ENCODE data around the gene HMGCLL1.

Gene HMGCLL1

DNA sequence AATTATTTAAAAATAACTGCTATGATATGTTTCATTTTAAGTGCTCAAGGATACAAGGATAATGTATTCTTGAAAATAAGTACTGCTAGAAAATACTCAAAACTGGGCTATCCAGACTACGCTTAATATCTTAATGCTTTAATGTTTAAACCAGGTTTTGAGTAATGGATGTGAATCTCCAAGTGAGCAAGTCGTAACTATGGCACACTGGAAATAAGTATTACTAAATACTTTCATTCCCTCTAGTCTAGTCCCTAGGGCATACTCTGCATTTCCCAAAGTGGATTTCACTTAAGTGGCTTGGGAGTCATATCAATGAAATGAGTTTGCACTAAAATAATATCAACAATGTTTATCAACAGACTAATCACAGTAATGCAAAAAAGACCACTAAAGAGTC is 48.1 kb downstream of the HMGCLL1 start:
- DNase-seq = no peak

DNA sequence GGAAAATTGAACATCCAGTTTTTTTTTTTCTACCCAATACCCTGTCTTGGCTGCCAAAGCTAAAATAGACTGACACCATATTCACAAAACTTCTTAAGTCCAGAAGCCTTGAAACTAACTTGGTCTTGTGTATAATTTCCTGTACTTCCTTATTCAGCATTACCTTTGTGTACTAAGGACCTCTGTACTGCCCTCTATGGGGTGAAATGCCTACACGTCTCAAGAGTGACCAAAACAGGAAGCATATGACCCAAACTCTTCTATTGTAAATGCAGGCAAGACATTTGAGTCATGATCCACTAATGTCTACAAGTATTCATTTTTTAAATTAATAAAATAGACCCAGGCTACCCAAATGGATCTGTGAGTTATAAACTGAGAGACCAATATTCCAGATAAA is 50.4 kb downstream of the HMGCLL1 start:
- DNase-seq = no peak

DNA sequence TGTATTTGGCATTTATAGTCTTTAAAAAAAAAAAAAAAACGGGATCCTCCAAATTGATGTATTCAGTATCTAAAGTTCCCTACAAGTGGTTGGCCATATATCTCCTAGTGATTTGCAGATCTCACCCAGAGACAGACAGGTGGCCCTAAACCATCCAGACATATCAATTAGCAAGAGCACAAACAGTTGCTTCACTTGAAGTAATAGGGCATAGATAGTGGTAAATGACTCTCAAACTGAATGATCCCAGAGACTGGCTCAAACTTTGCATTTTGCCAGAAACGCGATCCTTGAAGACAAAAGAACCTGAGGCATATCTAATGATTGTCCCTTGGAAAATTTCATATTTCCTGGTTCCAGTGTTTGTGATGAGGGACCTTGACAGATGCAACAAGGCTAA is 54.6 kb downstream of the HMGCLL1 start:
- DNase-seq = no peak

DNA sequence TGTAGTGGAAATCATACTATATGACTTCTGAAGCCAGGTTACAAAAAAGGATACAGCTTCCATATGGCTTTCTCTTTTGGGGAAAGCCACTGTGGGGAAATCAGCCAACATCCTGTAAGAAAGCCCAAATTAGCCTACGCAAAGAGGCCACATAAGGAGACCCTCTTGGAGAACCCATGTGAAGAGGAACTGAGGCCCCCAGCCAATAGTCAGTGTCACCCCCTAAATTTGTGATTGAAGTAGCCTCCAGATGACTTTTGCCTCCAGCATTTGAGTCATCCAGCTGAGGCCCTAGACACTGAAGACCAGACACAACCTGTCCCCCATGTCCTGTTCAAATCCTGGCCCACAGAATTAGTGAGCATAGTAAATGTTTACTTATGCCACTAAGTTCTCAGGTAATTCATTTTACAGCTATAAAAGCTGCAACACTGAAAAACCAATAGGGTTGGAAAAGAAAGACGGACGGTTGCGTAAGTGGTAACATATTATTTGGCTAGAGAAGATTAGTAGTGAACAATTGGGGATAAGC is 60.4 kb downstream of the HMGCLL1 start:
- DNase-seq = no peak

DNA sequence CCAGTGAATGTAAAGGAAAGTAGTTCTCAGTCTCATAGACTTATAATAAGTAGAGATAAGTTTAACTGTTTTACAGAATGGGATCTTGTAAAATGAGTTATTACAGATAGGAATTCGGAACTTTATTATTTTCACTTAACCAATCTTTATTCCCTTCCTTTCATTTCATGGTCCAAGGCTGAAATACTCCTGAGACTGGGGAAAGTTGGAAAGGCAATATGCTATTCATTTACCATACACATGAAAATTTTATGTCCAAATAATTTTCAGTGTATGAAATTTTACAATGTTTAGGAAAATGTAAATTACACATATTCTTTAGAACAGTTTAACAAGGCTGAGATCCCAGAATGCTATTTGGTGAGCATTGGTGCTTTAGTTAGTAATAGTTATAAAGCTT is 62.3 kb downstream of the HMGCLL1 start:
- no peak for DNase-seq

DNA sequence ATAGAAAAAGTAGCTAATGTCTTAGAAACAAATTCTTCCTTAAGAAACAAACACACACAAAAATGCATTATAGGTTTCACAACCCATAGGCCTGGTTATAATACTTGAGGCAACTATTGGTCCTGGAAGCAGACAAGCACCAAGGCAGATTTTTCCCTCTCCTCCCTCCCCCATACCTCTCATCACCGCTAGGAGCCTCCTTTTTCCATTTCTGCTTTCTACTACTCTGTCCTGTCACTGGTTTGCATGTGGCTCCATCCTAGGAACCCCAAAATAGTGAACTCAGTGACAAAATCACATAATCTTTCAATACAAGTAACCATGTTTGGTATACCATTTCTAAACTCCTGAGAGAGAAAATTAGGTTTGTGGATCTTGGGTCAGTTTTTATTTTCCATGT is 66.1 kb downstream of the HMGCLL1 start:
- DNase-seq = no peak

DNA sequence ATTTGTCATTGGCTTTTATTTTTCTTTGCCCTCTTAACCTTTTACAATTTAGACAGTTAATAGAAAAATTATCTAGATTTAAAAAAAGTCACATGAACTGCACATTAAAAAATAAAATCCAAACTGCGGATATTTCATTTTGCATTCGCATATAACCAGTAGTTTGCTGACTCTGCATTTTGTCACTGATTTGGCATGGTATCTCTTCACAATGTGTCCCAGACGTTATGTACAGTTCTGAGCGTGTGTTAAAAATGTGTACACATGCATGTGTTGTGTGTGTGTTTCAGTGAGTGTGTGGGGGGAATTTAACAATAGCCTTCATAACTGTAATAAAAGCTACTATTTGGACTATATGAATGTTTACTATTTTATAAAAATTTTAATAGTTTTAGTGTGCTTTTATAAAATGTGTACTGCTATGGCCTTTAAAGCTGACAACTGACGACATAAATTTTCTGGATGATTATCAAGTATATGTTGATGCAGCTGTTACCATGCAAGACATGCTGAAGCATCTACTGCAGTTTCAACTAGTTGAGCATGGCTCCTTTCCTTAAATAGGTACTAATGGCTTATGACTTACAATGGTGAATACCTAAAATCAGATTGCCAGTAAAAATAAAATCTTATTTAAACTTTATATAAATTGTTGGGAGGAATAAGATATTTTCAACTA is 67.7 kb downstream of the HMGCLL1 start:
- no peak for DNase-seq

DNA sequence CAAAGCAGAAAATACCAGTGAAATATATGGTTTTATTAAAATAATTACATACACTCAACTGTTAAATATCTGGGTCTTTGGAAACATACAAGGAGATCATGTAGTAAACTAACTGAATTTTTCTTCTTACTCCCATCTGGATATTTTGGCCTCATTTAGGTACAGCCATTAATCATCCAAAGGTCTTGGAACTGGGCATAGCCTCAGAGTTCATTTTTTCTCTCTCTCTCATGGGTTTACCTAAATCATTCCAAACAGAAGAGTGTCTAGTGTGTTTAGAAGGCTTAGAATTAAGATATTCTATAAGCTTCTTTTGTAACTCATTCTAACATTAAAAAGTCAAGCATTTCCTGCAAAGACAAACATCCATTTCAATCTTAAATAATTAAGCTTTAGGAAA is 79.4 kb downstream of the HMGCLL1 start:
- DNase-seq = no peak

DNA sequence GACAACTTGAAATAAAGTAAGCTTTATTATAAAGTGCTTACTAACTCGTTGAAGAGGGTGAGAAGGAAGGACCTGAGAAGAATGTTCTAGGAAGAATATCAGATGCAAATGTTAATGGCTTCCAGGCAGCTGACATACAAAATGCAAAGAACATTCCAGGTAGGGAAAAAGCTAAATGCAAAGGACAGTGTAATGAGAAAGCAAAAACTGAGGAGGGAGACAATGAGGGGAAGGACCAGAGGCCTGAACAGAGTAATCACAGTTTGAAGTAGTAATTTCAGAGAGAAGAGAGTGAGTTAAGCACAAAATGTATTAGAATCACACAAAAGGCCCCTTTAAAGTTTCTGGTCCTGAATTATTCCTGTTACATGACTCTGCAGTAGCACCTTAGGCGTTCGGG is 81.3 kb downstream of the HMGCLL1 start:
- DNase-seq = no peak

DNA sequence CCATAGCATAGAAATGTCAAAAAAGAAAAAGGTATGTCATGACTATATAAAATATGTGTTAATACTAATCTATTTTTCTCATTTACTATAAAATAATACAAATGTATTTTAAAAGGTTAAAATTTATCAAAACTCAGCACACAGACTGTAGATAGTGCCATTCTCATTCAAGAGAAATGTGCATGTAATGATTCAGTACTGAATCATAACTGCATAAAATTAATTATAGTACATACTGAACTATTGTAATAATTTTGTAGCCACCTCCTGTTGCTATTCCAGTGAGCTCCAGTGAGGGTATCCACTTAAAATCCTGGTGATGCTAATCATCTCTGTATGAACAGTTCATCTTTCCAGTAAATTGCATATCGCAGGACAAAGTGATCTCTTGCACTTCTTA is 82.8 kb downstream of the HMGCLL1 start:
- no peak for DNase-seq

DNA sequence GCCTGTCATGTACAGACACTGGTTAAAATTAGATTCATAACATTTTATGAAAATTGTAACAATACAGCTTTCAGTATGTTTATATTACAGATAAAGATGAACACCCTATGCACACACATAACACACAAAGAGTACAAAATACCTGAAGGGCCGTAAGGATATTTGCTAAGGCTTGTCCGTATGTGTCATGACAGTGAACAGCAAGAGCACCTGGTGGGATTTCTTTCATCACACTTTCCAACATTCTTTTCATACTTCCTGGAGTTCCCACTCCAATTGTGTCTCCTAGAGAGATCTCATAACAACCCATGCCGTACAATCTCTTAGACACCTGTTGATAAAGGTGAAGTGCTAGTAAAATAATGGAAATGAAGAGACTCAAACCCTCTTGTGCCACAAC is 83.7 kb downstream of the HMGCLL1 start:
- no peak for DNase-seq

DNA sequence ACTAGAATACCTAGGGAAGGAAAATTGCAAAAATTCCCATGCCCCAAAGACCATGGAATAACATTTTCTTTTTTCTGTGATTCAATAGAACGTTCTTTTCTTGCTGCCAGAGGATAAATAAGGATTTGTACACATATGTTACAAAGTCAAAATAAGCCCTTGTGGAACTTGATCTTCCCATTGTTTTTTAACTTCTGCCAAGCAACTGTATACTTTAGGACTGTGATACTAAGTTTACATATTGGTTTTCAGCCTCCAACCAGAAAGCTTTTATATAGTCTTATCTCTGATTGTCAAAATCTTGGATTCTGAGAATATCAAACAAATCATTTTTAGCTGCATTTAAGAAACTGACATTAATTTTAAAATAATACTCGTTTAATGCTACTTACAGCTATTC is 84.6 kb downstream of the HMGCLL1 start:
- DNase-seq = no peak

DNA sequence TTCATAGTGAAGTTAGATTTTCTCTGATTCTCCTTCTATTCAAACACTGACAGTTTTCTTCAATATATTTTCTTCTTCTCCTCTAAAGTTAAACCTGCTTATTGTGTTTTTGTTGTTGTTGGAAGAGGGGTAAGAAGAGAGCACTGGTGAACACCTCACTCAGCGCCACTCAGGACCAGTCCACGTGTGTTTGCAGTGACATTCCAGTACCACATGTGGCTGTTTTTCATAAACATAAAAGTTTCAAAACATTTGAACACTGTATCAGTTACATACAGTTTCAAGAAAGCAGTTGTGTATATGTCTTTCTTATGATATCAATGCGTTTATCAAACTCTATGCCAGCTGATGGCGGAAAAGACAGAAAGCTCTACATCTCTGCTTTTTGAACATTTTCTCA is 86.7 kb downstream of the HMGCLL1 start:
- DNase-seq = no peak

DNA sequence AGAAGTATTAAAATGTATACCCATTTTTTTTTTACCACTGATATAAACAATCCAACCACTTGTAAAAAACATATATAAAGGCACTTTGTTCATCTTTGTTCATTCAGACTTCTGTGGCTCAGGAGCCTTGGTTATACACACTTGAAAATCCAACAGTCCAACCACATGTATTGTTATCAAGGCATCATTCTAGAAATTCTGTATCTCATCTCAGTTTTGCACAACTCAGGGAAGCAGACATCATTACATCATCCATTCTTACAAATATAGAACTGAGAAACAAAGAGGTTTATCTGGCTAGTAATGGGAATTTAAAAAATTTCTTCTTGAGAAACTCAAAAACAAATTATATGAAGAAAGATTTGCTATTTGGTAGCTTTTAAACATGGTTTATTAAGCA is 88.1 kb downstream of the HMGCLL1 start:
- DNase-seq = no peak

DNA sequence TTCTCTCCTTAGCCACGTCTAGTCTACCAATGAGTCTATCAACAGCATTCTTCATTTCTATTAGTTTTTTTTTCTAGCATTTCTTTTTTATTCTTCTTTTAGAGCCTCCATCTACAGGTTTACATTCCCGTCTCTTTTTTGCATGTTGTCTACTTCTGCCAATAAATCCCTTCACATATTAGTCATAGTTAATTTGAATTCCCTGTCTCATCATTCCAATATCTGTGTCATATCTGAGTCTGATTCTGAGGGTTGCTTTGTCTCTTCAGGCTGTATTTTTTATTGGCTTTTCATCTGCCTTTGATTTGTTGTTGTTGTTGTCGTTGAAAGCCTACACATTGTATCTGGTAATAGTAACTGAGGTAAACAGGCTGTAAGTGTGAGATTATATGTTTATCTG is 104.6 kb downstream of the HMGCLL1 start:
- no peak for DNase-seq

DNA sequence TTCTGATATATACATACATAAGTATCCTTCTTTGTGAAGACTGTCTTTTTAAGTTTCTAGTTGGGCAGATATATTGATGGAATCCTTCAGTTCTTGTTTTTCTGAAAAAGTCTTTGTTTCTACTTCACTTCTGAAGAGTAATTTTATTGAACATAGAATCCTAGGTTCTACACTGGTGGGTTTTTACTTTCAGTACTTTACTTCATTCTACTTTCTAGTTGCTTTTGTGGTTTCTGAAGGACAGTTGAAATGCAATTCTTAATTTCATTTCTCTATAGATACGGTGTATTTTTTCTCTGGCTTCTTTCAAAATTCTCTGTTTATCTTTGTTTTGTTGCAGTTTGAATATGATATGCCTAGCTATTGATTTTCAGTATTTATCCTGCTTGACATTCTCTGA is 105.3 kb downstream of the HMGCLL1 start:
- DNase-seq = no peak

DNA sequence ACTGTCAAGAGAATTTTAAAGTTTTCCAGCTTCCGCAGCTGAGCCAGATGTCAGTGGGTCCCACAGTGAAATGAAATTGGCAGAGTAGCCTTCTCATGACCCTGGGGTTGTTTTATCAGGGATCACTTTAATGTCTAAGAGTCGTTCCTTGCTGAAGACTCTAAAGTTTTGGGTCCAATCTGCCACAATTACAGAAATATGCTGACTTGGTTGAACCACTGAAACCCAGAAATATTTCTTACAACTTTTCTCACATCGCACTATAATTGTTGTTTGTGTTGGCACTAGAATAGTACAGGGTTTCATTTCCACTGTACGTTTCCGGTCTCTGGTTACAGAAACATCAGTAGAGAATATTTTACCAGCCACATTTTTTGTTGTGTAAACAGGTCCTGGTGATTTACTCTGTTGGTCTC is 109.0 kb downstream of the HMGCLL1 start:
- no peak for DNase-seq

DNA sequence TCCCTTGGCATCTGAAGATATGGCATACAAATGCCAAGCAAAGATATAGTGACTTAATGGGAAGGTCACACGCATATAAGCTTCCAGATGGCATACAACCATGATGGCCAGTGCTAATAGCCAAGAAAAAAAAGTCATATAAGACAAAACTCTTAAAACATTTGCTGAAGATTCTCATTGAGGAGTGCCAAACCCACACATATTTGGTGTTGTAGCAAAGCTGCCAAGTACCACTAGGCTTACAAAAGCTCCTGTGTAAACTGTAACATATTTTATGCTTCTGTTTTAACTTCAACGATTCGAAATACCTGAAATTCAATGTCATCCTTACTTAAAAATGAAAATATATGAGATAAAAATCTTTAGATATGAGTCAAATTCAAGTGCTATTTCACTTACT is 123.0 kb downstream of the HMGCLL1 start:
- DNase-seq = no peak

DNA sequence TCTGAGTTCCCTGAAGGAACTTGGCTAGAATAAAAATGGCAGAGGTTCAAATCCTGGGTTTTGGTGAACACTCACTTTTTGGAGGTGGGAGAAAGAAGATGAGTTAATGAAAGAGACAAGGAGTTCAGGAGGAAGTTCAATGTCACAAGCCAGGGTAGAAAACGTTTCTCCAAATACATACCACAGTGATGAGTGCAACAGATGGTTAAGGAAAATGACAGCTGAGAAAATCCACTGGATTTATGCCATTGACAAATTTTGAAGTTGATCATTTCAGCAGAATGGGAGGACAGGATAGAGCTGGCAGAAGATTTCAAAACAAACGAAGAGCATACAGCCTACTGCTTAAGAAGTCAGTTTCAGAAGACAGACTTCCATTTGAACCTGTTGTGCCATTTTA is 129.0 kb downstream of the HMGCLL1 start:
- no peak for DNase-seq

DNA sequence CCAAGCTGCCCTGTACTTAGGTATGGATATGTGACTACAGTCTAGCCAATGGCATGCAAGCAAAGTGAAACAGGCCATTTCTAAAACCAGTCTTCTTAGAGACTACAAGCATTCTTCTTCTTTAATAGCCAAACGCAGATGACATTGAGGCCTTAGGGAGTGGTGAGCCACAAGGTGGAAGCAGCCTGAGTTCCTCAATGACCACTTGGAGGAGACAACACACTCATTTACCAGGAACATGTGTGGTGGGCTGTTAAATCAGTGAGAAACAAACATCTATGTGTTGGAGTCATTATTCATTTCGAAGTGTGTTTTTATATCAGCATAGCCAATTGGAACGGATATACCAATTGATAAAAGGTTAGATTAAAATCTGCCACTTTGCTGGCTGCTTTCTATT is 129.8 kb downstream of the HMGCLL1 start:
- no peak for DNase-seq

DNA sequence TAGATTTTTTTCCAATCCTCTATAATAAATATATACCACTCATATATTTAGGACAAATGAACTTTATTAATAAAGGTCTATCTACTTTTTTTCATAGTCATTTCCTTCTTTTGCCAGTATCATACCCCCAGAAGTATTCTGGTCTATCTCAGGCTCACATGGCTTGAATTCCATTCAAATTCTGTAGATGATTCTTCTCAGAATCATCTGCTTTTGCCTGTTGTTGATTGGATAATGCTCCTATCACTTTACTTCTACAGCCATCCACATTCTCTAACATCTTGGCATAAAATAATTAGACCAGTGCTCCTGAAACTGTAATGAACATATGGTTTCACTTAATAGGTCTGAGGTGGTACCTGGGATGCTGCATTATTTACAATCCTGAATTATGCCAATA is 130.5 kb downstream of the HMGCLL1 start:
- no peak for DNase-seq

DNA sequence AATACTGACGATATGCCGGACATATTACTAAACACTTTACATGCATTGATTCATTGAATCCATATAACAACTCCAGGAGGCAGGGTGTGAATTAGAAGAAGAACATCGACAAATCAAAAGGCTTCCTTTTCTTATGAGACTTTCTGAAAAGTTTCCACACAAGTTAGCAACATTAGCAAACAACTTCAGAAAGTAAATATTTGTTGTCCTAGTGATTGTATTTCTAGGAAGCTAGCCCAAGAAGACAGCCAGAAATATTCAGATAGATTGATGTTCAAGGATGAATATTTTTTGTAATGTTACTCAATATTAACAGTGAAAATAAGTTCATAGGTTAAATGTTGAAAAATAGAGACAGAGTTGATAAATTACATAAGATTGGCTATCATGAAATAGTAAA is 131.1 kb downstream of the HMGCLL1 start:
- no peak for DNase-seq

DNA sequence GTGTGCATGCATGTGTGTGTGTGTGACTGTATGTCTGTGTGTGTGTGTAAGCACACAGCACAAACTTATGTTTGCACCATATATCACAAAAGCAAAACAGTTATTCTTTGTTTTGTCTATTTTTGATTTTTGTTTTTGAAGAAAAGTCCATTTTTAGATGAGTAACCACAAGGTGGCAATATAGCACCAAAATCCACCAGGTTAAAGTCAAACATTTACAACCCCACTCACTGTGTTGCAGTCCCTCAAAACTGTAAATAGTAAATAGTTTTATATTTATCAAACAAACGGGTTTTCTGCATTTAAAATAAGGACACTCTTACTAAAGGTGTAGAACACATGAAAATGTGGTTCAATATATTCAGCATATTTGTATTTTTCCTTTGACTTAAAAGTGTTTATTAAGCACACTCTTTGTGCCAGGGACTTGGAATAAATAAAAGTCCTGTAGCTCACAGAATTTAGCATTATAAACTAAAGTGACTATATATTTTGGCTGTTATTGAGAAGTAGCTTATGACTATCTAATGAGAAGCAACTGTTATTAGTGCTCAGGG is 133.3 kb downstream of the HMGCLL1 start:
- DNase-seq = no peak

DNA sequence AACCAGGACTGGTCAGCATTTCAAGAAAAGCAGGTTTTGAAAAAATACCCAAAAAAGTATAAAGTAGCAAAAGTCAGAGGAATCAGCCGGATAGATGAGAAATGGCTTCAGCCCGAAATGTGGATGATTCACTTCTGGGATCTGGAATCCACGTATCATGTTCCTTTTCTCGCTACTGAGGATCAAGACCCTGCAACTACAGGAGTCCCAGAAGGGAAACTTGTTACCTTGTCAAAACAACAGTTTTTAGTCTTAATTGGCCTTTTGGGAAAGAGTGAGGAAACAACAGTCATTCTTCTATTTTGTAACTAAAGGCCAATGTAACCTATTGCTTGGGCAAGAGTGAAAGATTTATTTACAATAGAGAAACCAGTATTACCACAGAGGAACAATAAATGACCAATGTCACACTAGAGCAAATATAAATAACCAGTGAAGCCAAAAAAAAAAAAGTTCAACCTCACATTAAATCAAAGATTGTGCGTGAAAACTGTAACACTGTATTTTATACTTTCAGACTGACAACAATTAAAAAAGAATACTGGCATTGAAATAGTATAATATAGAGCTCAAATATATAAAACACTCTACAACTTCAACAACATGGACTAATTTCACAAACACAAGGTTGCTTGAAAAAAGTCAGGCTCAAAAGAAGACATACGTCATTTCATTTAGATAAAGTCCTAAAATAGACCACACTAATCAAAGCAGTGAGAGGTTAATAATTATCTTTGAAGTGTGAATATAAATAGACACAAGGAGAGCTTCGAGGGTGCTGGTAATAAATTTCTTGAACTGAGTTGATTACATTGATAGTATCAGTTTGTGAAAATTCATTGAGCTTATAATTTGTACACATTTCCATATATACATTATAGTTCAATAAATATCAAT is 135.5 kb downstream of the HMGCLL1 start:
- no peak for DNase-seq

All from activated effector memory CD4-positive, alpha-beta T cell treated with Interleukin-2 at 50 U/mL for 16 hours (primary cell).